Astrocyte (in vitro differentiated cells and primary cell): ENCODE results near the gene CASP5. TPM values are rescaled to one million over a fixed set of nuclear protein-coding genes. Genes with fewer than 3 reads are reported as not detected.

ENCODE experiments used
- DNase-seq: peaks from one replicate; pipeline ENCODE4 v3.0.0-alpha.2; 2010; ENCODE audit warnings: low read depth
- FAIRE-seq: peaks from 2 replicates; lab custom pipeline; 2011; peaks lifted over from hg19 to GRCh38; lab: Jason Lieb, UNC
- H2AFZ ChIP-seq: 2 replicates; pipeline ENCODE4 v1.6.0; 2012; ENCODE audit warnings: low read depth, low read length, inconsistent platforms
- H3K27ac ChIP-seq: 2 replicates; pipeline ENCODE4 v1.5.1; 2011; ENCODE audit warnings: low read depth, low read length, inconsistent platforms
- H3K27me3 ChIP-seq: 2 replicates; pipeline ENCODE4 v1.6.0; 2011; ENCODE audit warnings: low read length, inconsistent platforms; ENCODE audit not compliant: insufficient read depth
- H3K36me3 ChIP-seq: 2 replicates; pipeline ENCODE4 v1.5.1; 2011; ENCODE audit warnings: low read length, inconsistent platforms; ENCODE audit not compliant: insufficient read depth
- H3K4me1 ChIP-seq: 2 replicates; pipeline ENCODE4 v1.5.1; 2011; ENCODE audit warnings: low read length, inconsistent platforms; ENCODE audit not compliant: insufficient read depth
- H3K4me2 ChIP-seq: 2 replicates; pipeline ENCODE4 v1.6.0; 2012; ENCODE audit warnings: low read length, inconsistent platforms
- H3K4me3 ChIP-seq: 2 replicates; pipeline ENCODE4 v1.5.1; 2011; ENCODE audit warnings: low read depth, mild to moderate bottlenecking, low read length, inconsistent platforms; ENCODE audit not compliant: insufficient read depth
- H3K79me2 ChIP-seq: 2 replicates; pipeline ENCODE4 v1.6.0; 2012; ENCODE audit warnings: mild to moderate bottlenecking, low read length, inconsistent platforms; ENCODE audit not compliant: insufficient read depth
- H3K9ac ChIP-seq: 2 replicates; pipeline ENCODE4 v1.6.0; 2012; ENCODE audit warnings: mild to moderate bottlenecking, low read length, inconsistent platforms
- H3K9me3 ChIP-seq: 2 replicates; pipeline ENCODE4 v1.5.1; 2012; ENCODE audit warnings: low read depth, mild to moderate bottlenecking, low read length, inconsistent platforms; ENCODE audit not compliant: insufficient read depth
- H4K20me1 ChIP-seq: 2 replicates; pipeline ENCODE4 v1.6.0; 2012; ENCODE audit warnings: low read length, inconsistent platforms; ENCODE audit not compliant: insufficient read depth
- H3K27ac Mint-ChIP-seq: one replicate; pipeline ENCODE4 v1.8.0; 2021; ENCODE audit warnings: mild to moderate bottlenecking, mixed read lengths; ENCODE audit not compliant: unreplicated experiment
- H3K27me3 Mint-ChIP-seq: one replicate; pipeline ENCODE4 v1.8.0; 2021; ENCODE audit warnings: low read depth, mixed read lengths; ENCODE audit not compliant: unreplicated experiment
- H3K36me3 Mint-ChIP-seq: one replicate; pipeline ENCODE4 v1.8.0; 2021; ENCODE audit warnings: low read depth, mixed read lengths; ENCODE audit not compliant: unreplicated experiment
- H3K4me1 Mint-ChIP-seq: one replicate; pipeline ENCODE4 v1.8.0; 2021; ENCODE audit warnings: low read depth, mixed read lengths; ENCODE audit not compliant: unreplicated experiment
- H3K4me3 Mint-ChIP-seq: one replicate; pipeline ENCODE4 v1.8.0; 2021; ENCODE audit warnings: mild to moderate bottlenecking, moderate library complexity, mixed read lengths; ENCODE audit not compliant: unreplicated experiment
- H3K9me3 Mint-ChIP-seq: one replicate; pipeline ENCODE4 v1.8.0; 2021; ENCODE audit warnings: mild to moderate bottlenecking, mixed read lengths; ENCODE audit not compliant: unreplicated experiment
- EZH2 ChIP-seq: IDR thresholded peaks from 2 replicates; pipeline ENCODE4 v1.6.1; 2012; ENCODE audit warnings: mild to moderate bottlenecking, low read length, inconsistent platforms; ENCODE audit not compliant: insufficient read depth
- total RNA-seq: library from RNA; stranded (reverse); gene quantifications from 2 replicates; pipeline ENCODE4 v1.2.1, GENCODE V29; 2021
- TF ChIP-seq, protein P1 (sequence below): IDR thresholded peaks from 2 replicates; pipeline ENCODE4 v1.5.1; 2011; ENCODE audit warnings: low read depth, mild to moderate bottlenecking, inconsistent platforms, low read length, moderate library complexity; ENCODE audit not compliant: insufficient read depth

Gene CASP5
- total RNA-seq, 1 donor from 2014 or later = not detected

DNA sequence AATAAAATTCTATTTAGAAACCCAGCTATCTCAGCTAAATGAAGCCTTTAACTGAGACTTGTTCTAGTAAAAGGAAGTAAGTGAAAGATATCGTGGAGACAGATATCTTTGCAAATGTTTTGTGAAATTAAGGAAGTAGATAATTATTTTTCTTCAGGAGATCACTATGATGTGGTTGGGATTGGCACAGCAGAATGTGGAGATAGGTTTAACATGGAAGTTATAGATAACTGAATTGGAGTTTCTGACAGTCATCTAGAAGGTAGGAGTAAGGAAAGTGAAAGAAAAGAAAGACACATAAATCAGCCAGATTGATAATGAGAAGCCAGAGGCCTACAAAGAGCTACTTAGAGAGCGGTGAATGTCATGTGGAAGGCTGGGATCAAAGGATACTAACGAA is 4.7 kb upstream of the CASP5 start:
- H3K4me3 ChIP-seq = no peak overlapping the region
- Mint-ChIP-seq H3K27ac (no peak overlapping the region), H3K27me3 (no peaks in the 10 kb centered on the region), H3K4me1 (no peaks in the 10 kb centered on the region), H3K4me3 (no peak overlapping the region), H3K9me3 (no peaks in the 10 kb centered on the region), H3K36me3 (no peaks in the 10 kb centered on the region)
- H2AFZ ChIP-seq = no peak overlapping the region
- no peaks in the 10 kb centered on the region for H3K36me3 ChIP-seq
- H3K79me2 ChIP-seq = no peaks in the 10 kb centered on the region
- no peak overlapping the region for H3K9ac ChIP-seq
- no peak overlapping the region for H3K4me2 ChIP-seq
- FAIRE-seq (no peak), DNase-seq (no peak)
- no peaks in the 10 kb centered on the region for H3K4me1 ChIP-seq
- no peaks in the 10 kb centered on the region for H3K9me3 ChIP-seq
- no peak for TF ChIP-seq EZH2
- TF ChIP-seq, protein P1, sequence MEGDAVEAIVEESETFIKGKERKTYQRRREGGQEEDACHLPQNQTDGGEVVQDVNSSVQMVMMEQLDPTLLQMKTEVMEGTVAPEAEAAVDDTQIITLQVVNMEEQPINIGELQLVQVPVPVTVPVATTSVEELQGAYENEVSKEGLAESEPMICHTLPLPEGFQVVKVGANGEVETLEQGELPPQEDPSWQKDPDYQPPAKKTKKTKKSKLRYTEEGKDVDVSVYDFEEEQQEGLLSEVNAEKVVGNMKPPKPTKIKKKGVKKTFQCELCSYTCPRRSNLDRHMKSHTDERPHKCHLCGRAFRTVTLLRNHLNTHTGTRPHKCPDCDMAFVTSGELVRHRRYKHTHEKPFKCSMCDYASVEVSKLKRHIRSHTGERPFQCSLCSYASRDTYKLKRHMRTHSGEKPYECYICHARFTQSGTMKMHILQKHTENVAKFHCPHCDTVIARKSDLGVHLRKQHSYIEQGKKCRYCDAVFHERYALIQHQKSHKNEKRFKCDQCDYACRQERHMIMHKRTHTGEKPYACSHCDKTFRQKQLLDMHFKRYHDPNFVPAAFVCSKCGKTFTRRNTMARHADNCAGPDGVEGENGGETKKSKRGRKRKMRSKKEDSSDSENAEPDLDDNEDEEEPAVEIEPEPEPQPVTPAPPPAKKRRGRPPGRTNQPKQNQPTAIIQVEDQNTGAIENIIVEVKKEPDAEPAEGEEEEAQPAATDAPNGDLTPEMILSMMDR = no peak
- H3K27me3 ChIP-seq = no peaks in the 10 kb centered on the region
- no peaks in the 10 kb centered on the region for H4K20me1 ChIP-seq
- H3K27ac ChIP-seq = no peak overlapping the region

DNA sequence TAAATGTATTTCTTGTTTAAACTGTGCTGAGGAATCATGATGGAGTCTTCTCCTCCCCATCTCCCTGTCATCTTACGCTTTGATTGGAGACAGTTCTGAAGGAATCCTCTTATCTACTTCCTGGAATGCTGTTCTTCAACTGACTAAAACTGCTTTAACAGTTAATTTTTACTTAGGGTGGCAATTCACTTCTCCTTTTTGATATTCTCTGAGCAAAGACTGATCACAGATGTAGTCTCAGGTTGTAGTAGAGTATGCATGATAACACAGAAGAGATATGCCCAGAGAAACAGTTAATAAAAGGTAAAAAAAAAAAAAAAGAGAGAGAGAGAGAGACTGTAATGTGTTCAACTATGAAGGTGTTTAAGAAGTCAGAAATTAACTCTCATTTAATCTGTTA is 1.4 kb upstream of the CASP5 start:
- TF ChIP-seq, protein P1 = no peak
- TF ChIP-seq EZH2 = no peak
- Mint-ChIP-seq H3K27ac (no peak overlapping the region), H3K9me3 (peaks cover 1% of the 10 kb centered on the region), H3K4me3 (no peak overlapping the region), H3K4me1 (no peaks in the 10 kb centered on the region), H3K27me3 (no peaks in the 10 kb centered on the region), H3K36me3 (no peaks in the 10 kb centered on the region)
- H2AFZ ChIP-seq = no peak overlapping the region
- no peak for FAIRE-seq
- no peaks in the 10 kb centered on the region for H3K36me3 ChIP-seq
- no peak overlapping the region for H3K27ac ChIP-seq
- no peaks in the 10 kb centered on the region for H3K9me3 ChIP-seq
- no peak overlapping the region for H3K4me2 ChIP-seq
- H3K27me3 ChIP-seq = no peaks in the 10 kb centered on the region
- H3K9ac ChIP-seq = no peak overlapping the region
- no peak for DNase-seq
- H4K20me1 ChIP-seq = no peaks in the 10 kb centered on the region
- H3K79me2 ChIP-seq = no peaks in the 10 kb centered on the region
- no peaks in the 10 kb centered on the region for H3K4me1 ChIP-seq
- H3K4me3 ChIP-seq = no peak overlapping the region

DNA sequence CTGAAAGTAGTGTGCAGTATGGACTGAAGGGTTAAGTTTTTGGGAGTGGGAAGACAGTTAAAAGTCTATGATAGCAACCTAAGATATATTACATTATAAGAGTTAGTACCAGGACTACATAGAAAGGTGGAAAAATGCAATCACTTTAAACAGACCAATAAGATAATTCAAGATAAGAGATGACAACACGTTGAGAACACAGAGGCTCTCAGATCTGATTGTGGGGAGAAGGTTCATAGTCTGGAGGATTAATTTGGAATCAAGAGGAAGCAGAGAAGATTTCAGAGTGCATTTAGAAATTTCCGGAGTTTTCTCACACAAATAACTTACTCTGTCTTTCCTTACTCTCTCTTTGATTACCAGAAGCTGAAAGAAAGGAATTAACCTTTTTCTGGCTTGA is 441 bp downstream of the CASP5 start:
- no peak overlapping the region for H2AFZ ChIP-seq
- H4K20me1 ChIP-seq = no peaks in the 10 kb centered on the region
- no peak overlapping the region for H3K27ac Mint-ChIP-seq
- H3K4me3 ChIP-seq = no peak overlapping the region
- no peaks in the 10 kb centered on the region for H3K4me1 ChIP-seq
- H3K36me3 ChIP-seq = no peaks in the 10 kb centered on the region
- no peaks in the 10 kb centered on the region for H3K4me1 Mint-ChIP-seq
- H3K27me3 Mint-ChIP-seq = no peaks in the 10 kb centered on the region
- no peaks in the 10 kb centered on the region for H3K9me3 ChIP-seq
- no peaks in the 10 kb centered on the region for H3K79me2 ChIP-seq
- no peak overlapping the region for H3K27ac ChIP-seq
- H3K36me3 Mint-ChIP-seq = no peaks in the 10 kb centered on the region
- no peaks in the 10 kb centered on the region for H3K27me3 ChIP-seq
- peaks cover 1% of the 10 kb centered on the region for H3K9me3 Mint-ChIP-seq
- TF ChIP-seq, protein P1 = no peak
- no peak for TF ChIP-seq EZH2
- FAIRE-seq (no peak), DNase-seq (no peak)
- no peak overlapping the region for H3K4me2 ChIP-seq
- H3K4me3 Mint-ChIP-seq = no peak overlapping the region
- no peak overlapping the region for H3K9ac ChIP-seq
